H1 (cell line): ENCODE data around the gene CWH43. TPM values are rescaled to one million over a fixed set of nuclear protein-coding genes. Genes with fewer than 3 reads are reported as not detected.

Experiments
- CTCF ChIA-PET: fragments of 300-600 bp; sonication (Branson Sonifier 250); formaldehyde crosslinking; loops from one replicate; lab custom pipeline; 2021; ENCODE audit not compliant: partially characterized antibody; lab: Charles Lee
- POLR2A ChIA-PET: fragments of 300-600 bp; sonication (Branson Sonifier 250); formaldehyde crosslinking; loops from one replicate; lab custom pipeline; 2021; ENCODE audit warnings: inconsistent platforms; ENCODE audit not compliant: partially characterized antibody; lab: Charles Lee
- DNase-seq, 2 experiments: peaks; one replicate each; pipeline versions ENCODE4 v3.0.0 to v3.0.0-alpha.2; 2010 to 2022; ENCODE audit warnings: low spot score in 2 of 2, low read depth in 1 of 2, mixed read lengths in 1 of 2
- FAIRE-seq: peaks from 2 replicates; lab custom pipeline; 2011; peaks lifted over from hg19 to GRCh38; lab: Jason Lieb, UNC
- H2AFZ ChIP-seq: 2 replicates; pipeline ENCODE4 v1.8.1; 2012; ENCODE audit warnings: low read length, inconsistent platforms
- H2AK5ac ChIP-seq: 2 replicates; pipeline ENCODE4 v1.6.1; 2013; ENCODE audit warnings: low read depth, low read length
- H2BK120ac ChIP-seq: replicated peaks from 2 replicates; pipeline ENCODE3; 2013; ENCODE audit warnings: low read depth, low read length, inconsistent platforms
- H2BK12ac ChIP-seq: 2 replicates; pipeline ENCODE4 v1.6.1; 2013; ENCODE audit warnings: low read depth, low read length
- H2BK15ac ChIP-seq: 2 replicates; pipeline ENCODE4 v1.6.1; 2013; ENCODE audit warnings: low read length
- H2BK20ac ChIP-seq: 2 replicates; pipeline ENCODE4 v1.6.1; 2013; ENCODE audit warnings: low read length
- H2BK5ac ChIP-seq: 2 replicates; pipeline ENCODE4 v1.6.1; 2013; ENCODE audit warnings: low read depth, low read length
- H3K14ac ChIP-seq: 2 replicates; pipeline ENCODE4 v1.6.1; 2013; ENCODE audit warnings: inconsistent platforms; ENCODE audit not compliant: insufficient read length
- H3K18ac ChIP-seq: 2 replicates; pipeline ENCODE4 v1.6.1; 2013; ENCODE audit warnings: low read length; ENCODE audit errors: extremely low read depth
- H3K23ac ChIP-seq: 2 replicates; pipeline ENCODE4 v1.6.1; 2013; ENCODE audit warnings: inconsistent platforms; ENCODE audit not compliant: insufficient read length
- H3K23me2 ChIP-seq: 2 replicates; pipeline ENCODE4 v1.6.1; 2013; ENCODE audit warnings: low read depth, low read length
- H3K27ac ChIP-seq: 2 replicates; pipeline ENCODE4 v1.6.1; 2011; ENCODE audit warnings: low read depth, low read length, inconsistent platforms
- H3K27me3 ChIP-seq, 4 experiments: replicated peaks in 1 of 4; 1 replicate in 1 of 4; 2 replicates in 3 of 4; pipeline versions ENCODE4 v1.6.1 to v1.8.1; 2011 to 2013; ENCODE audit warnings: low read length in 3 of 4, mild to moderate bottlenecking in 3 of 4, inconsistent platforms in 2 of 4, mixed read lengths in 2 of 4, moderate library complexity in 1 of 4; ENCODE audit not compliant: control insufficient read depth in 3 of 4, insufficient read depth in 3 of 4; ENCODE audit errors: extremely low read depth in 1 of 4
- H3K36me3 ChIP-seq, 4 experiments: 2 replicates each; pipeline versions ENCODE4 v1.6.1 to v1.8.1; 2011 to 2013; ENCODE audit warnings: mild to moderate bottlenecking in 4 of 4, low read length in 3 of 4, moderate library complexity in 2 of 4, control low read depth in 1 of 4, inconsistent platforms in 1 of 4; ENCODE audit not compliant: insufficient read depth in 4 of 4, control insufficient read depth in 2 of 4
- H3K4ac ChIP-seq: replicated peaks from 2 replicates; pipeline ENCODE3; 2013; ENCODE audit warnings: low read length, low read depth, mixed read lengths, inconsistent platforms; ENCODE audit not compliant: insufficient read length
- H3K4me1 ChIP-seq, 4 experiments: replicated peaks in 1 of 4; 1 replicate in 1 of 4; 2 replicates in 3 of 4; pipeline versions ENCODE4 v1.6.1 to v1.8.1; 2011 to 2013; ENCODE audit warnings: low read length in 3 of 4, inconsistent platforms in 2 of 4, mixed read lengths in 1 of 4; ENCODE audit not compliant: insufficient read depth in 4 of 4, control insufficient read depth in 3 of 4
- H3K4me2 ChIP-seq, 2 experiments: 2 replicates each; pipeline versions ENCODE4 v1.6.1 to v1.8.1; 2011 to 2013; ENCODE audit warnings: low read depth in 2 of 2, low read length in 2 of 2, control low read depth in 1 of 2, inconsistent platforms in 1 of 2, mild to moderate bottlenecking in 1 of 2; ENCODE audit not compliant: insufficient read depth in 1 of 2
- H3K4me3 ChIP-seq, 4 experiments: fragments of 200-600, 300-600 bp in 1 of 4; sonication (generic), shearing (Covaris generic), sonication (Bioruptor Twin) in 1 of 4; 2 replicates each; pipeline versions ENCODE4 v1.5.1 to v1.8.1; 2011 to 2016; ENCODE audit warnings: low read length in 4 of 4, low read depth in 3 of 4, control low read depth in 2 of 4, inconsistent platforms in 2 of 4, mild to moderate bottlenecking in 2 of 4, mixed read lengths in 1 of 4, moderate library complexity in 1 of 4; ENCODE audit not compliant: insufficient read depth in 2 of 4; ENCODE audit errors: extremely low read depth in 1 of 4
- H3K56ac ChIP-seq: replicated peaks from 2 replicates; pipeline ENCODE3; 2013; ENCODE audit warnings: low read depth, mild to moderate bottlenecking, mixed read lengths, low read length, inconsistent platforms; ENCODE audit not compliant: insufficient read length
- H3K79me1 ChIP-seq: 2 replicates; pipeline ENCODE4 v1.6.1; 2013; ENCODE audit warnings: low read depth, low read length, control low read depth
- H3K79me2 ChIP-seq, 2 experiments: 2 replicates each; pipeline versions ENCODE4 v1.6.1 to v1.8.1; 2012 to 2013; ENCODE audit warnings: low read length in 2 of 2, mild to moderate bottlenecking in 2 of 2, inconsistent platforms in 1 of 2; ENCODE audit not compliant: insufficient read depth in 2 of 2, control insufficient read depth in 1 of 2
- H3K9ac ChIP-seq, 4 experiments: replicated peaks in 1 of 4; 1 replicate in 1 of 4; 2 replicates in 3 of 4; pipeline versions ENCODE4 v1.6.1 to v1.8.1; 2011 to 2013; ENCODE audit warnings: low read depth in 3 of 4, low read length in 3 of 4, control low read depth in 2 of 4, mild to moderate bottlenecking in 2 of 4, moderate library complexity in 2 of 4, inconsistent platforms in 1 of 4; ENCODE audit errors: extremely low read depth in 1 of 4
- H3K9me3 ChIP-seq, 2 experiments: 2 replicates each; pipeline versions ENCODE4 v1.6.1 to v1.8.1; 2012 to 2013; ENCODE audit warnings: mild to moderate bottlenecking in 2 of 2, moderate library complexity in 2 of 2, control low read depth in 1 of 2, inconsistent platforms in 1 of 2, low read depth in 1 of 2, low read length in 1 of 2, mixed read lengths in 1 of 2; ENCODE audit not compliant: insufficient read depth in 2 of 2
- H4K20me1 ChIP-seq, 2 experiments: replicated peaks in 1 of 2; 2 replicates each; pipeline versions ENCODE3 to v1.8.1; 2011 to 2013; ENCODE audit warnings: inconsistent platforms in 2 of 2, low read length in 2 of 2, mild to moderate bottlenecking in 1 of 2; ENCODE audit not compliant: insufficient read depth in 2 of 2, control insufficient read depth in 1 of 2
- H4K5ac ChIP-seq: 2 replicates; pipeline ENCODE4 v1.6.1; 2013; ENCODE audit warnings: low read length, low read depth, mixed read lengths, inconsistent platforms; ENCODE audit not compliant: insufficient read length
- H4K8ac ChIP-seq: 2 replicates; pipeline ENCODE4 v1.8.0; 2013; ENCODE audit warnings: mild to moderate bottlenecking, moderate library complexity, low read length, inconsistent platforms; ENCODE audit not compliant: insufficient read depth; ENCODE audit errors: extremely low read depth
- H4K91ac ChIP-seq: replicated peaks from 2 replicates; pipeline ENCODE3; 2013; ENCODE audit warnings: low read length, mixed read lengths, inconsistent platforms; ENCODE audit not compliant: insufficient read length
- CBX5 ChIP-seq: fragments of 300-800, 300-1000 bp; sonication (generic); IDR thresholded peaks from 2 replicates; pipeline ENCODE4 v1.7.1; 2016; ENCODE audit warnings: antibody characterized with exemption, low read length, low read depth
- CHD2 ChIP-seq: IDR thresholded peaks from 2 replicates; pipeline ENCODE4 v1.6.1; 2012; ENCODE audit warnings: low read length, improper control_type of control experiment
- EGR1 ChIP-seq: IDR thresholded peaks from 2 replicates; pipeline ENCODE4 v1.6.1; 2011; ENCODE audit warnings: low read depth, low read length, borderline replicate concordance
- FOSL1 ChIP-seq: IDR thresholded peaks from 2 replicates; pipeline ENCODE4 v1.6.1; 2011; ENCODE audit warnings: mild to moderate bottlenecking, low read depth, low read length, moderate library complexity; ENCODE audit not compliant: insufficient read depth
- GTF2F1 ChIP-seq: IDR thresholded peaks from 2 replicates; pipeline ENCODE4 v1.6.1; 2012; ENCODE audit warnings: low read depth, low read length, improper control_type of control experiment, borderline replicate concordance
- RNF2 ChIP-seq: fragments of 200-900, 300-1000 bp; sonication (generic); IDR thresholded peaks from 2 replicates; pipeline ENCODE4 v1.7.1; 2016; ENCODE audit warnings: borderline replicate concordance, low read depth, mild to moderate bottlenecking, antibody characterized with exemption, low read length; ENCODE audit not compliant: poor library complexity, severe bottlenecking; ENCODE audit errors: missing control alignments
- SIX5 ChIP-seq: IDR thresholded peaks from 2 replicates; pipeline ENCODE4 v1.6.1; 2011; ENCODE audit warnings: mild to moderate bottlenecking, low read depth, low read length
- SP4 ChIP-seq: IDR thresholded peaks from 2 replicates; pipeline ENCODE4 v1.6.1; 2012; ENCODE audit warnings: low read length, inconsistent platforms
- TAF7 ChIP-seq: optimal IDR thresholded peaks from 2 replicates; pipeline ENCODE3; 2011; ENCODE audit warnings: low read depth, mild to moderate bottlenecking, inconsistent platforms, low read length, moderate library complexity, borderline replicate concordance
- TEAD4 ChIP-seq: IDR thresholded peaks from 2 replicates; pipeline ENCODE4 v1.6.1; 2012; ENCODE audit warnings: low read depth, low read length, inconsistent platforms, mixed read lengths
- ZNF274 ChIP-seq: IDR thresholded peaks from 2 replicates; pipeline ENCODE4 v1.7.0; 2012; ENCODE audit warnings: low read length, borderline replicate concordance; ENCODE audit errors: extremely low read depth
- WGBS, 2 experiments: shearing (Covaris generic) in 1 of 2; methylation state at CpG; one replicate each; pipeline versions ENCODE4 v1.1.6 to v1.1.7; 2013 to 2015; ENCODE audit warnings: low lambda C conversion rate in 2 of 2, mixed read lengths in 2 of 2, inconsistent platforms in 1 of 2, low coverage in 1 of 2, missing lambda C conversion rate in 1 of 2; ENCODE audit not compliant: insufficient replicate concordance in 2 of 2, insufficient coverage in 1 of 2, insufficient read length in 1 of 2; ENCODE audit errors: extremely low coverage in 1 of 2, missing lambda C conversion rate in 1 of 2; 5-methylcytosine and 5-hydroxymethylcytosine counted together
- polyA plus RNA-seq, 7 experiments: library from polyadenylated mRNA; depleted of rRNA in 3 of 7; stranded (reverse) in 5 of 7; unstranded in 2 of 7; fragments of >200 nt in 5 of 7; fragments of 200-250 nt in 2 of 7; gene quantifications; 1 replicate in 5 of 7; 2 replicates in 1 of 7; 4 replicates in 1 of 7; pipeline versions ENCODE4 v1.2.1 to v1.2.3, GENCODE V29; 2011 to 2013; ENCODE audit warnings: missing spikeins in 2 of 7, mixed read lengths in 2 of 7
- total RNA-seq: library from RNA; stranded (reverse); fragmentation: NEBNext Ultra II Directional; extraction: Animal tissue kit (Norgen Biotek cat#: 25700); gene quantifications from 2 replicates; pipeline ENCODE4 v1.2.1, GENCODE V29; 2021

CWH43 gene
- total and polyA plus RNA-seq, 2 of the 8 experiments (the other 6 are each of a cell fraction or from before 2014, with no cell fraction given): not detected

- no peak for TF ChIP-seq EGR1
- TF ChIP-seq GTF2F1: no peak
- TF ChIP-seq ZNF274: no peak
- TF ChIP-seq RNF2: no peak
- TF ChIP-seq CBX5: no peak
- no peak for TF ChIP-seq SIX5
- no peak for TF ChIP-seq SP4
- TF ChIP-seq TAF7: no peak
- TF ChIP-seq CHD2: no peak
- no peak for TF ChIP-seq FOSL1
- no peak for TF ChIP-seq TEAD4
- TF ChIP-seq, all 59 proteins: peak for 0
- FAIRE-seq (peak; percentile 66), DNase-seq (no peak)
- Histone ChIP-seq H4K91ac (no peak overlapping the region), H2BK20ac (no peak overlapping the region), H3K79me2 (no peaks in the 10 kb centered on the region), H2BK12ac (no peak overlapping the region), H3K4ac (no peak overlapping the region), H3K4me2 (no peak overlapping the region), H3K9me3 (no peaks in the 10 kb centered on the region), H4K20me1 (no peaks in the 10 kb centered on the region), H3K23me2 (no peaks in the 10 kb centered on the region), H3K27me3 (no peaks in the 10 kb centered on the region), H3K9ac (no peak overlapping the region), H4K8ac (no peak overlapping the region), H3K14ac (no peak overlapping the region), H2BK15ac (no peak overlapping the region), H3K27ac (no peak overlapping the region), H3K56ac (no peak overlapping the region), H2AK5ac (no peak overlapping the region), H3K79me1 (no peaks in the 10 kb centered on the region), H3K4me3 (no peak overlapping the region), H2BK120ac (no peak overlapping the region), H2AFZ (no peak overlapping the region), H3K36me3 (no peaks in the 10 kb centered on the region), H3K18ac (no peak overlapping the region), H3K4me1 (no peaks in the 10 kb centered on the region), H3K23ac (no peak overlapping the region), H2BK5ac (no peak overlapping the region), H4K5ac (no peak overlapping the region)
- ChIA-PET CTCF (interaction anchor here (0.8 kb wide), 1 partner anchor 27 kb away, joined by 6 read pairs; no protein-coding TSS in a partner anchor), POLR2A (no interaction called here)
- WGBS, 2 experiments: 81% methylated on average over 1 of the region's 1 CpG; no CpG with 5 or more reads in 1 of the 2 experiments
Observed at GRCh38 chr4:48967631-48968030, 18.4 kb upstream of the CWH43 start.
